ENCODE data around the gene NTM.

NTM gene

DNA sequence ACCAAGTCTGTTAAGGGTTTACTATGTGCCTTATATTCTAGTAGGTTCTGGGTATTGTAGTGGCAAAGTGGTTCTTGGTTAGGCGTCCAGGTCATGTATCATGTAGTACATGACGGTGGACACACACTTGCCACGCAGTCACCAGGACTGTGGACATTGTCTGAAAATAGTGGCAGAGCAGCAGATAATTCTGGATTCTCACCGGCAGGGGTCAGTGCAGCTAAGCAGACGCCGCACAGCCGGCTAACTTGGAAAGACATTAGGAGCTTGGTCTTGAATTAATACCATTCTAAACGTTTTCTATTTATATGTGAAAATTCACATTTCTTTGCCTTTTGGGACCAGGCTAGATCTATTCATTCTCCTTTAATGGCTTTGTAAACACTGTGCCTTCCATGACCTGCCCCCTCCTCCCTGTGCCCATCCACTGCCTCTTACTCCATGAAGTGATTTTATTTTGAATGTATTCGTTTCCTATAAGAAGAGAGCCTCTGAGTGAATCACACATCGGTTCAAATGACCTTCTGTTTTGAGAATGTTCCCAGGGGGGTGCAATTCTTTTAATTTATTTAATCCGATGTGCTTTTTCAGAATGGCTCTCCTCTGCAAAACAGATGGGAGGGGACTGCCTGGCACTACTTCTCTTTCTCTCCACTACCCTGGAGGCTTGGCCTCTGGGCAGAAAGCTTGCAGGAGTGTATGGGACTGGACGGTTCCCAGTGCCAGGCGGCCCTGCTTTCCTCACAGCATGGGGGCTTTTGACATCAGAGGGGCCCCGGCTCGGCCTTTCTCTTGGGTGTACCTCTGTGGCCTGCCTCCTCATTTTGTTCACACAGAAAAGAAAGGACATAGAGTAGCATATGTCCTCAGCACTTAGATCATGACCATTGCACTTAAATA, 378.0 kb downstream of the NTM start:
- TF ChIP-seq, protein P1, sequence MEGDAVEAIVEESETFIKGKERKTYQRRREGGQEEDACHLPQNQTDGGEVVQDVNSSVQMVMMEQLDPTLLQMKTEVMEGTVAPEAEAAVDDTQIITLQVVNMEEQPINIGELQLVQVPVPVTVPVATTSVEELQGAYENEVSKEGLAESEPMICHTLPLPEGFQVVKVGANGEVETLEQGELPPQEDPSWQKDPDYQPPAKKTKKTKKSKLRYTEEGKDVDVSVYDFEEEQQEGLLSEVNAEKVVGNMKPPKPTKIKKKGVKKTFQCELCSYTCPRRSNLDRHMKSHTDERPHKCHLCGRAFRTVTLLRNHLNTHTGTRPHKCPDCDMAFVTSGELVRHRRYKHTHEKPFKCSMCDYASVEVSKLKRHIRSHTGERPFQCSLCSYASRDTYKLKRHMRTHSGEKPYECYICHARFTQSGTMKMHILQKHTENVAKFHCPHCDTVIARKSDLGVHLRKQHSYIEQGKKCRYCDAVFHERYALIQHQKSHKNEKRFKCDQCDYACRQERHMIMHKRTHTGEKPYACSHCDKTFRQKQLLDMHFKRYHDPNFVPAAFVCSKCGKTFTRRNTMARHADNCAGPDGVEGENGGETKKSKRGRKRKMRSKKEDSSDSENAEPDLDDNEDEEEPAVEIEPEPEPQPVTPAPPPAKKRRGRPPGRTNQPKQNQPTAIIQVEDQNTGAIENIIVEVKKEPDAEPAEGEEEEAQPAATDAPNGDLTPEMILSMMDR (IDR thresholded peaks at IDR 0.05; ENCODE audit: insufficient read depth, missing control alignments) = peak; percentile 86
- DNase-seq (ENCODE audit: insufficient read length, low spot score) (no peak), FAIRE-seq (no peak)

DNA sequence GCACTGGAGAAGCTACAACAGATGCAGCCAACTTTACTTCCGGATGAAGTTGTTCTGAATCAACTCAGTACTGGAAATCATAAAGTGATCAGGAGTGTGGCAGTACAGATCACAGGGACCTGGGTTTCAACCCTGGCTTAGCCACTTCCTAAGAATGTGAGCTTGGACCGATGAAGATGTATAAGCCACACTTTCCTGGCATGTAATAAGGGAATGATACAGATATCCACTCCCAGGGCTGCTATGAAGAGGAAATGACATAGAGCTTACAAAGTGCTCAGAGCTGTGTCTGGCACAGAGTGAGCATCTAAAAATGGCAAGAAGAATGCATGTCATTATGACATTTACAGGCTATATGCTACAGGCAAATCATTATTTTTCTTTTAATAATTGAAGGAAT, 378.7 kb downstream of the NTM start:
- no peak for FAIRE-seq
- TF ChIP-seq, protein P1 (IDR thresholded peaks at IDR 0.05; ENCODE audit: insufficient read depth, missing control alignments) = no peak

DNA sequence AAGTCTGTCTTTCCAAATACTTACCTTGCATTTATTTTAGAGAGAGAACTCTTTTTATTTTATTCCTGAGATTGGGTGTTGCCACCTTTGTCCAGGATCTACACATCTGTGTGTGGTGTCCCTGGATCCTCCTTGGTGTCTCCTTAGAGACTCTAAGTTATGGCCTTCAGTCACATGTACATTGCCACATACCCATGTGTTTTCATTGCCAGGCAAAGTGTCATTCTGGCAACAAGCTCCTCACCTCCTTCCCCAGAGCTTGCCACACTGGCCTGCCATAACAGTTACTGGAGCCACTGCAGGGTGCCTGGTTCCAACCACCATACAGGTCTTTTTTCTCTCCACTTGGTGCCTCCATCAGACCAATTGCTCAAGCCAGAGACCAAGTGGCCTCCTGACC, 379.7 kb downstream of the NTM start:
- no peak for FAIRE-seq
- TF ChIP-seq, protein P1 (IDR thresholded peaks at IDR 0.05; ENCODE audit: insufficient read depth, missing control alignments) = no peak

More for the DNA sequence above, 378.7 kb downstream of the NTM start:
- no peak for DNase-seq (ENCODE audit: insufficient read length, low spot score)

DNA sequence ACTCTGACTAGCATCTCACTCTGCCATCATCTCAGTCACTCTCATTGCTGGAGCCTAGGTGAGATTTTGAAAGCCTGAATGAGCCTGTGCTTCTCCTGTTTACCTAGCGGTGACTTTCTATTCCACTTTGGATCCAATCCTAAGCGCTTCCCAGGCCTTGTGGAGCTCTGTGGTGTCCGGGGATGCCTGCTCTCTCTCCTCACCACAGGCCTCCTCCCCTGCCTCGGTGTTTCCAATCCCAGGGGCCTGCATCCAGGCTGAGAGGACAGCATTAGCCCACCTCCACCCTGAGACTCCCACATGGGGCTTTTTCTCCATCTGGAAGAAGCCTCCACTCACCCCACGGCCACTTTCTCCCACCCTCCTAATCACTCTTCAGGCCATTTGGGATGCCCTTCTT, 380.3 kb downstream of the NTM start:
- TF ChIP-seq, protein P1 (IDR thresholded peaks at IDR 0.05; ENCODE audit: insufficient read depth, missing control alignments) = no peak
- no peak for DNase-seq (ENCODE audit: insufficient read length, low spot score)
- FAIRE-seq = no peak

More for the DNA sequence above, 379.7 kb downstream of the NTM start:
- no peak for DNase-seq (ENCODE audit: insufficient read length, low spot score)

DNA sequence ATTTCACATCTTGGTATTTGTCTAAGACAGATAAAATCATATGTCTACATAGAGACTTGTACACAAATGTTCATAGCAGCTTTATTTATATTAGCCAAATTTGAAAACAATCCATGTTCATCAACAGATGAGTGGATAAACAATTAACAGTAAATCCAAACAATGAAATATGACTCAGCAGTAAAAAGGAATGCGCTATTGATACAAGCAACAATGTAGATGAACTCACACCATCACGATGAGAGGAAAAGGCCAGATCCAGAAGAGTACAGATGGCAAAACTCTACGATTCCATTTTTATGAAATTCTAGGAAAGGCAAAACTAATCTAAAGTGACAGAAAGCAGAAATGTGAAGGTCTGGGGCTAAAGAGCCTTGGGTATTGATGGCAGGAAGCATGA, 384.3 kb downstream of the NTM start:
- DNase-seq (ENCODE audit: insufficient read length, low spot score) (no peak), FAIRE-seq (no peak)
- TF ChIP-seq, protein P1 (IDR thresholded peaks at IDR 0.05; ENCODE audit: insufficient read depth, missing control alignments) = no peak

DNA sequence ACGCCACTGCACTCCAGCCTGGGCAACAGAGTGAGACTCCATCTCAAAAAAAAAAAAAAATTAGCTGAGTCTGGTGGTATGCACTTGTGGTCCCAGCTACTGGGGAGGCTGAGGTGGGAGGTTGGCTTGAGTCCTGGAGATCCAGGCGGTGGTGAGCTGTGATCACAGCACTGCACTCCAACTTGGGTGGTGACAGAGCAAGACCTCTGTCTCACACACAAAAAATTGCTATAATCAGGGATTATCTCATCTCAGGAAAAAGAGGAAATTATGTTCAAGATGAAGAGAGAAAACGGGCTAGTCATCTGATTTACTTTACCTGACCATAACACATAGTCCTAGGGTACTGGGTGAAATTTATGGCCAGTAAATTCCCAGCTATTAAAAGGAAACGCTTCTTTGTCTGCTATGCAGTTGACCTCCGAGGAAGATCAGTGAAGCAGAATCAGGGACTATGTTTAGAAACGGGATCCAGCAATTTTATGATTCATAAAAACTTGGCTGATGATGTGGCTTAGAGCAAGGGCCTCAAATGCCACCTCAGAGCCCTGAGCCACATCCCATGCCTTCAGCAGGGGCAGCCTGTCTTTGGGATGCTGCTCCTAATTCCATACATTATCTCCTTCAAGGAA, 386.2 kb downstream of the NTM start:
- DNase-seq (ENCODE audit: insufficient read length, low spot score) (no peak), FAIRE-seq (no peak)
- TF ChIP-seq, protein P1 (IDR thresholded peaks at IDR 0.05; ENCODE audit: insufficient read depth, missing control alignments) = no peak

DNA sequence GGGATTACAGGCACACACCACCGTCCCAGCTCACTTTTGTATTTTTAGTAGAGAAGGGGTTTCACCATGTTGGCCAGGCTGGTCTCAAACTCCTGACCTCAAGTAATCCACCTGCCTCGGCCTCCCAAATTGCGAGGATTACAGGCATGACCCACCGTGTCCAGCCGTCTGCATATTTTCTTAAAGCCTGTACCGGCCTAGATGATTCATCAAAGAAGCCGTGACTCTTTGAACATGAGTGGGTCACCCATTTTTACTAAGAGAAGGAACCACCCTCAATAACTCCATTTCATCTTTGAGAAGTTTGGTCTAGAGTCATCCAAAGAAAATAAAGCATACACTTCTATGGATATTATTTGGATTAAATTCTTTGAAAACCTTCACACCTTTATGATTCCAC, 388.3 kb downstream of the NTM start:
- TF ChIP-seq, protein P1 (IDR thresholded peaks at IDR 0.05; ENCODE audit: insufficient read depth, missing control alignments) = no peak
- DNase-seq (ENCODE audit: insufficient read length, low spot score) = no peak
- FAIRE-seq = no peak
